Globus pallidus (tissue), 1 donor: ENCODE results near the gene RPL9.
A peak's percentile ranks its signal among the peaks of the same experiment; 100 is the strongest.
"Not testable (repeated sequence)": the region's sequence is repeated elsewhere in the genome, so short reads cannot be mapped to it uniquely, and the experiment has no call there.

ENCODE experiments used
- DNase-seq: peaks from one replicate; pipeline ENCODE4 v3.0.0-alpha.2; 2015; ENCODE audit warnings: low spot score

Gene RPL9

GRCh38 chr4:39466747-39467146 lies 8.0 kb upstream of the RPL9 start:
- DNase-seq, result no peak

GRCh38 chr4:39464886-39465501 lies 6.3 kb upstream of the RPL9 start:
- DNase-seq, result no peak

GRCh38 chr4:39458161-39458504 lies 589 bp downstream of the RPL9 start:
- DNase-seq, result not testable (repeated sequence)

- DNase-seq, result no peak
Measured at GRCh38 chr4:39456946-39457763, 1.6 kb downstream of the RPL9 start.

- no peak for DNase-seq
Measured at GRCh38 chr4:39455486-39455885, 3.2 kb downstream of the RPL9 start.

GRCh38 chr4:39453738-39454137 lies 5.0 kb downstream of the RPL9 start:
- DNase-seq, result no peak

GRCh38 chr4:39452860-39453587 lies 5.7 kb downstream of the RPL9 start:
- DNase-seq, result no peak

- no peak for DNase-seq
Measured at GRCh38 chr4:39452153-39452859, 6.4 kb downstream of the RPL9 start.

- no peak for DNase-seq
Measured at GRCh38 chr4:39451423-39452023, 7.2 kb downstream of the RPL9 start.

- DNase-seq, result no peak
Measured at GRCh38 chr4:39450618-39451017, 8.1 kb downstream of the RPL9 start.

GRCh38 chr4:39446842-39447573 lies 11.7 kb downstream of the RPL9 start:
- peak; percentile 16 for DNase-seq

- DNase-seq, result no peak
Measured at GRCh38 chr4:39446483-39446841, 12.3 kb downstream of the RPL9 start.

- DNase-seq, result no peak
Measured at GRCh38 chr4:39442998-39443397, 15.7 kb downstream of the RPL9 start.

- no peak for DNase-seq
Measured at GRCh38 chr4:39441593-39441992, 17.1 kb downstream of the RPL9 start.

- DNase-seq, result no peak
Measured at GRCh38 chr4:39435659-39436563, 22.8 kb downstream of the RPL9 start.

GRCh38 chr4:39433878-39434492 lies 24.7 kb downstream of the RPL9 start:
- no peak for DNase-seq

- no peak for DNase-seq
Measured at GRCh38 chr4:39429476-39430334, 29.0 kb downstream of the RPL9 start.

GRCh38 chr4:39427520-39428114 lies 31.1 kb downstream of the RPL9 start:
- no peak for DNase-seq

- no peak for DNase-seq
Measured at GRCh38 chr4:39426728-39427127, 32.0 kb downstream of the RPL9 start.
